ENCODE data around the gene DCAF12.
A peak's percentile ranks its signal among the peaks of the same experiment; 100 is the strongest.
"Not testable (repeated sequence)": the region's sequence is repeated elsewhere in the genome, so short reads cannot be mapped to it uniquely, and the experiment has no call there.

Gene DCAF12

DNA sequence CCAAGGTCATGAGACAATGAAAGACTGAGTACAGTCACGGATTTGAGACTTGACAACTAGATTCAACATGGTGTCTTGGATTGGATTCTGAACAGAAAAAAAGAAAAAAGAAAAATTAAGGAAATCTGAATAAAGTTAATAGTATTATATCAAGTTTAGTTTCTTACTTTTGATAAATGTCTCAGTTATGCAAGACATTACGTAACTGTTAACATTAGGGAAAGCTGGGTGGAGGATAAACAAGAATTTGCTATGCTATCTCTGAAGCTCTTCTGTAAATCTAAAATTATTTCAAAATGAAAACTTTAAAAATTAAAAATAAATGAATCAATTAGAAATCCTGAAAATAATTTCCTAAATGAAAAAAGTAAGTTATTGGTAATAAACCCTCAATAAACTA lies 14.4 kb upstream of the DCAF12 start (continued):
- TF ChIP-seq, protein P1, sequence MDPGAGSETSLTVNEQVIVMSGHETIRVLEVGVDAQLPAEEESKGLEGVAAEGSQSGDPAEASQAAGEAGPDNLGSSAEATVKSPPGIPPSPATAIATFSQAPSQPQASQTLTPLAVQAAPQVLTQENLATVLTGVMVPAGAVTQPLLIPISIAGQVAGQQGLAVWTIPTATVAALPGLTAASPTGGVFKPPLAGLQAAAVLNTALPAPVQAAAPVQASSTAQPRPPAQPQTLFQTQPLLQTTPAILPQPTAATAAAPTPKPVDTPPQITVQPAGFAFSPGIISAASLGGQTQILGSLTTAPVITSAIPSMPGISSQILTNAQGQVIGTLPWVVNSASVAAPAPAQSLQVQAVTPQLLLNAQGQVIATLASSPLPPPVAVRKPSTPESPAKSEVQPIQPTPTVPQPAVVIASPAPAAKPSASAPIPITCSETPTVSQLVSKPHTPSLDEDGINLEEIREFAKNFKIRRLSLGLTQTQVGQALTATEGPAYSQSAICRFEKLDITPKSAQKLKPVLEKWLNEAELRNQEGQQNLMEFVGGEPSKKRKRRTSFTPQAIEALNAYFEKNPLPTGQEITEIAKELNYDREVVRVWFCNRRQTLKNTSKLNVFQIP (CRISPR knock-in tag; IDR thresholded peaks at IDR 0.05; ENCODE audit: borderline replicate concordance, low read depth) = no peak
- TF ChIP-seq ZNF565 (CRISPR knock-in tag; conservative IDR thresholded peaks at IDR 0.05; ENCODE audit: low read depth) = no peak

DNA sequence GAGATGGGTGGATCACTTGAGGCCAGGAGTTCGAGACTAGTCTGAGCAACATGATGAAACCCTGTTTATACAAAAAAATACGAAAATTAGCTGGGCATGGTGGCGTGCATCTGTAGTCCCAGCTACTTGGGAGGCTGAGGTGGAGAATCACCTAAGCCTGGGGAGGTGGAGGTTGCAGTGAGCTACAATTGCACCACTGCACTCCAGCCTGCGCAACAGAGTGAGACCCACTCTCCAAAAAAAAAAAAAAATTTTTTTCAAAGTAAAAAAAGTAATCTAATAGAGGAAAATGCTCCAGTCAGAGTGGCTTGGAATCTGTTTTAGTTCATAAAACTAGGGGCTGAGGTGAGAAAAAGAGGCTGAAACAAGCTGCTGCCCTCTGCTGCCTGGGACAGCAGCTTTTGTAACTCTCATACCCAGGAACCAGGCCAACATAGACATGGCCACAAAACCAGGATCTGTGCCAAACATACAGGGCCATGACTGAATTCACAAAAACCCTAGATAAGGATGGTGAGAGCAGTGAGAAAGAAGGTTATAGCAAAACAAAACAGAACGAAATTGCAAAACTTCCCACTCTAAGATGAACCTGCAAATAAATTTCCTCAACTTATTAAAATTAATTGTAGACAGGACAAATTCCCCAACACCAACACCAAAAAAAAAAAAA lies 13.1 kb upstream of the DCAF12 start:
- ATAC-seq = peak; percentile 91
- TF ChIP-seq ZC3H10 (CRISPR knock-in tag; IDR thresholded peaks at IDR 0.05) = no peak
- TF ChIP-seq, protein P1 (CRISPR knock-in tag; IDR thresholded peaks at IDR 0.05; ENCODE audit: borderline replicate concordance, low read depth) = no peak
- no peak for TF ChIP-seq CREB5 (CRISPR knock-in tag; IDR thresholded peaks at IDR 0.05; ENCODE audit: low read depth)
- no peak for TF ChIP-seq RARB (CRISPR knock-in tag; IDR thresholded peaks at IDR 0.05)
- TF ChIP-seq SNAI2 (CRISPR knock-in tag; IDR thresholded peaks at IDR 0.05) = no peak
- no peak for TF ChIP-seq ZNF8 (CRISPR knock-in tag; IDR thresholded peaks at IDR 0.05)
- TF ChIP-seq ZNF565 (CRISPR knock-in tag; conservative IDR thresholded peaks at IDR 0.05; ENCODE audit: low read depth) = no peak
- no peak for TF ChIP-seq TOX (CRISPR knock-in tag; IDR thresholded peaks at IDR 0.05; ENCODE audit: borderline replicate concordance)
- TF ChIP-seq BACH2 (CRISPR knock-in tag; IDR thresholded peaks at IDR 0.05; ENCODE audit: borderline replicate concordance) = no peak
- TF ChIP-seq, protein P2, sequence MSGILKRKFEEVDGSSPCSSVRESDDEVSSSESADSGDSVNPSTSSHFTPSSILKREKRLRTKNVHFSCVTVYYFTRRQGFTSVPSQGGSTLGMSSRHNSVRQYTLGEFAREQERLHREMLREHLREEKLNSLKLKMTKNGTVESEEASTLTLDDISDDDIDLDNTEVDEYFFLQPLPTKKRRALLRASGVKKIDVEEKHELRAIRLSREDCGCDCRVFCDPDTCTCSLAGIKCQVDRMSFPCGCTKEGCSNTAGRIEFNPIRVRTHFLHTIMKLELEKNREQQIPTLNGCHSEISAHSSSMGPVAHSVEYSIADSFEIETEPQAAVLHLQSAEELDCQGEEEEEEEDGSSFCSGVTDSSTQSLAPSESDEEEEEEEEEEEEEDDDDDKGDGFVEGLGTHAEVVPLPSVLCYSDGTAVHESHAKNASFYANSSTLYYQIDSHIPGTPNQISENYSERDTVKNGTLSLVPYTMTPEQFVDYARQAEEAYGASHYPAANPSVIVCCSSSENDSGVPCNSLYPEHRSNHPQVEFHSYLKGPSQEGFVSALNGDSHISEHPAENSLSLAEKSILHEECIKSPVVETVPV (CRISPR knock-in tag; IDR thresholded peaks at IDR 0.05) = no peak
- no peak for TF ChIP-seq TCF4 (CRISPR knock-in tag; IDR thresholded peaks at IDR 0.05; ENCODE audit: borderline replicate concordance)
- no peak for TF ChIP-seq ZFP3 (CRISPR knock-in tag; IDR thresholded peaks at IDR 0.05)
- no peak for TF ChIP-seq ISL1 (CRISPR knock-in tag; IDR thresholded peaks at IDR 0.05)
- TF ChIP-seq ZNF70 (CRISPR knock-in tag; IDR thresholded peaks at IDR 0.05) = no peak
- TF ChIP-seq CSDC2 (CRISPR knock-in tag; IDR thresholded peaks at IDR 0.05) = no peak
- no peak for TF ChIP-seq PPARA (CRISPR knock-in tag; IDR thresholded peaks at IDR 0.05; ENCODE audit: borderline replicate concordance)
- TF ChIP-seq, protein P3, sequence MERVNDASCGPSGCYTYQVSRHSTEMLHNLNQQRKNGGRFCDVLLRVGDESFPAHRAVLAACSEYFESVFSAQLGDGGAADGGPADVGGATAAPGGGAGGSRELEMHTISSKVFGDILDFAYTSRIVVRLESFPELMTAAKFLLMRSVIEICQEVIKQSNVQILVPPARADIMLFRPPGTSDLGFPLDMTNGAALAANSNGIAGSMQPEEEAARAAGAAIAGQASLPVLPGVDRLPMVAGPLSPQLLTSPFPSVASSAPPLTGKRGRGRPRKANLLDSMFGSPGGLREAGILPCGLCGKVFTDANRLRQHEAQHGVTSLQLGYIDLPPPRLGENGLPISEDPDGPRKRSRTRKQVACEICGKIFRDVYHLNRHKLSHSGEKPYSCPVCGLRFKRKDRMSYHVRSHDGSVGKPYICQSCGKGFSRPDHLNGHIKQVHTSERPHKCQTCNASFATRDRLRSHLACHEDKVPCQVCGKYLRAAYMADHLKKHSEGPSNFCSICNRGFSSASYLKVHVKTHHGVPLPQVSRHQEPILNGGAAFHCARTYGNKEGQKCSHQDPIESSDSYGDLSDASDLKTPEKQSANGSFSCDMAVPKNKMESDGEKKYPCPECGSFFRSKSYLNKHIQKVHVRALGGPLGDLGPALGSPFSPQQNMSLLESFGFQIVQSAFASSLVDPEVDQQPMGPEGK (CRISPR knock-in tag; IDR thresholded peaks at IDR 0.05; ENCODE audit: borderline replicate concordance) = no peak
- TF ChIP-seq OSR1 (CRISPR knock-in tag; IDR thresholded peaks at IDR 0.05) = no peak
- no peak for TF ChIP-seq ESRRG (CRISPR knock-in tag; IDR thresholded peaks at IDR 0.05)
- TF ChIP-seq ZFP30 (CRISPR knock-in tag; IDR thresholded peaks at IDR 0.05) = no peak

GRCh38 chr9:34138644-34139043 lies 12.1 kb upstream of the DCAF12 start:
- not testable (repeated sequence) for ATAC-seq

- ATAC-seq = no peak
- TF ChIP-seq ISL1 (CRISPR knock-in tag; IDR thresholded peaks at IDR 0.05) (no peak), ESRRG (CRISPR knock-in tag; IDR thresholded peaks at IDR 0.05) (no peak), ARNTL (CRISPR knock-in tag; IDR thresholded peaks at IDR 0.05; ENCODE audit: borderline replicate concordance, low read depth) (no peak), ZC3H10 (CRISPR knock-in tag; IDR thresholded peaks at IDR 0.05) (no peak), PPARA (CRISPR knock-in tag; IDR thresholded peaks at IDR 0.05; ENCODE audit: borderline replicate concordance) (no peak), RARB (CRISPR knock-in tag; IDR thresholded peaks at IDR 0.05) (no peak), TSHZ2 (CRISPR knock-in tag; IDR thresholded peaks at IDR 0.05) (no peak), CREB5 (CRISPR knock-in tag; IDR thresholded peaks at IDR 0.05; ENCODE audit: low read depth) (no peak), ZNF8 (CRISPR knock-in tag; IDR thresholded peaks at IDR 0.05) (no peak)
- TF ChIP-seq, protein P2 (CRISPR knock-in tag; IDR thresholded peaks at IDR 0.05) = no peak
These were observed 8.0 kb upstream of the DCAF12 start for GRCh38 chr9:34134521-34134920.

Data from SK-N-SH treated with all-trans-retinoic acid at 6 μM for 48 hours (cell line).